ENCODE data around the gene POMC.

GRCh38 chr2:25123682-25124081 is 44.7 kb downstream of the POMC start:
- TF ChIP-seq EZH2 (IDR thresholded peaks at IDR 0.05; ENCODE audit: insufficient read depth, low read length) (no peak), CTCF (IDR thresholded peaks at IDR 0.05; ENCODE audit: insufficient read depth, low read depth, low read length) (no peak)

Measured in astrocyte (in vitro differentiated cells and primary cell).